ENCODE results near the gene TMEM165.

The TMEM165 gene

DNA sequence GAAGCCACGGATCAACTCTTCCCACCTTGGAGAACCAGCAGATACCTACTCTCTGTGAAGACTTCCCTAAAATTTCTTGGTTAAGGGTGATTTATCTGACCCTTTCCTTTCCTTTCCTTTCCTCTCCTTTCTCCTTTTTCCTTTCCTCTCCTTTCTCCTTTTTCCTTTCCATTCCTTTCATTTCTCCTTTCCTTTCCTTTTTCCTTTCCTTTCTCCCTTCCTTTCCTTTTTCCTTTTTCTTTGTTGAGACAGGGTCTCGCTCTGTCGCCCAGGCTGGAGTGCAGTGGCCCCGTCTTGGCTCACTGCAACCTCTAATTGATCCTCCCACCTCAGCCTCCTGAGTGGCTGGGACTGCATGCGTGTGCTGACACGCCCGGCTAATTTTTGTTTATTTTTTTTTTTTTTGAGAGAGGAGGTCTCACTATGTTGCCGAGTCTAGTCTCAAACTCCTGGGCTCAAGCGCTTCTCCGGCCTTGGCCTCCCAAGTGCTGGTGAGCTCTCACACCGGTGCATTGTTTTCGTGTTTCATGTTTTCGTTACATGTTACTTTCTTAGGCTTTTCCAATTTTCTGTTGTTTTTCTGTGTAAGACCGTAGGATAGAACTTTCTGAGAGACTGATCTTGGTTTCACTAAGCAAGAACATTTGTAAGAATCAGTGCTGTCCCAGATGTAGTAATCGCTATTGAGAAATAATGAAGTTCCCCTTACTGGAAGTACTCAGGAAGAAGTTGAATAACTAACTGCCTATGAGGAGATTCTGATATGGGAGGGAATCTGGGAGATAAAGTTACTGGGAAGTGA is 2.0 kb downstream of the TMEM165 start:
- peak overlapping the region; percentile 73 for H3K4me3 ChIP-seq (ENCODE audit: low read depth, low read length)
- peak; percentile 51 for DNase-seq (ENCODE audit: low read depth)

DNA sequence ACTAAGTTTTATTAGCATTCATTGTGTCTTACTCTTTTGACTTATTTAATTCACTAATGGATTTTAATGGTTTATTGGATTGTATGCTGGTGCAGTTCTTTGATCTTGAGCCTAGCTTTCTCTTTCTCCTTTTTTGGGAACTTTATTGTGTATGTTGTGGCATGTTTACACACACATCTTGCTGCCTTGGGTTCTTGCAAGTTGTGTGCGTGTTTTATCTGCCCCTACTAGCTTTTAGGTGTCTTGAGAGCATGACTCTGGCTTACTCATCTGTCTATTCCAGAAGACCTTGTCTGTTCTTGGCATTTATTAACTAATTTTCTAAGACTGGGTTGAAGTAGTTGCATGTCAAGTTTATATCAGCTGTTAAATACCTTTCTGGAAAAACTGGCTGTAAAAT is 2.7 kb downstream of the TMEM165 start:
- no peak for DNase-seq (ENCODE audit: low read depth)
- H3K4me3 ChIP-seq (ENCODE audit: low read depth, low read length): peak overlapping the region; percentile 73

GRCh38 chr4:55398966-55399365 is 3.2 kb downstream of the TMEM165 start:
- H3K4me3 ChIP-seq (ENCODE audit: low read depth, low read length): peak overlapping the region; percentile 73

GRCh38 chr4:55399581-55399980 is 3.8 kb downstream of the TMEM165 start:
- no peak overlapping the region for H3K4me3 ChIP-seq (ENCODE audit: low read depth, low read length)
- no peak for DNase-seq (ENCODE audit: low read depth)

More at GRCh38 chr4:55398966-55399365, 3.2 kb downstream of the TMEM165 start:
- no peak for DNase-seq (ENCODE audit: low read depth)

GRCh38 chr4:55405073-55405472 is 9.3 kb downstream of the TMEM165 start:
- H3K4me3 ChIP-seq (ENCODE audit: low read depth, low read length): no peak overlapping the region
- DNase-seq (ENCODE audit: low read depth): no peak

DNA sequence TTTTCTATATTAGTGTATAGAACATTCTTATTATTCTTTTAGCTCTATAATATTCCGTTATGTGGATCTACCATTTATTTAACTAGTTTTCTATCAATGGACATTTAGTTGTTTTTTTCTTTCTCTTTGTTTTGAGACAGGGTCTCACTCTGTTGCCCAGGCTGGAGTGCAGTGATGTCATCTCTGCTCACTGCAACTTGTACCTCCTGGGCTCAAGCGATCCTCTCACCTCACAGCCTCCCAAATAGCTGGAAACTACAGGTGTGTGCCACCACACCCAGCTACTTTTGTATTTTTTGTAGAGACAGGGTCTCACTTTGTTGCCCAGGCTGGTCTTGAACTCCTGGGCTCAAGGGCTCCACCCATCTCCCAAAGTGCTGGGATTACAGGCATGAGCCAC is 10.8 kb downstream of the TMEM165 start:
- no peak for DNase-seq (ENCODE audit: low read depth)
- H3K4me3 ChIP-seq (ENCODE audit: low read depth, low read length): no peak overlapping the region

- DNase-seq (ENCODE audit: low read depth): no peak
- H3K4me3 ChIP-seq (ENCODE audit: low read depth, low read length): no peak overlapping the region
These were observed 11.4 kb downstream of the TMEM165 start for GRCh38 chr4:55407119-55407518.

- no peak overlapping the region for H3K4me3 ChIP-seq (ENCODE audit: low read depth, low read length)
- no peak for DNase-seq (ENCODE audit: low read depth)
These were observed 12.0 kb downstream of the TMEM165 start for GRCh38 chr4:55407764-55408163.

DNA sequence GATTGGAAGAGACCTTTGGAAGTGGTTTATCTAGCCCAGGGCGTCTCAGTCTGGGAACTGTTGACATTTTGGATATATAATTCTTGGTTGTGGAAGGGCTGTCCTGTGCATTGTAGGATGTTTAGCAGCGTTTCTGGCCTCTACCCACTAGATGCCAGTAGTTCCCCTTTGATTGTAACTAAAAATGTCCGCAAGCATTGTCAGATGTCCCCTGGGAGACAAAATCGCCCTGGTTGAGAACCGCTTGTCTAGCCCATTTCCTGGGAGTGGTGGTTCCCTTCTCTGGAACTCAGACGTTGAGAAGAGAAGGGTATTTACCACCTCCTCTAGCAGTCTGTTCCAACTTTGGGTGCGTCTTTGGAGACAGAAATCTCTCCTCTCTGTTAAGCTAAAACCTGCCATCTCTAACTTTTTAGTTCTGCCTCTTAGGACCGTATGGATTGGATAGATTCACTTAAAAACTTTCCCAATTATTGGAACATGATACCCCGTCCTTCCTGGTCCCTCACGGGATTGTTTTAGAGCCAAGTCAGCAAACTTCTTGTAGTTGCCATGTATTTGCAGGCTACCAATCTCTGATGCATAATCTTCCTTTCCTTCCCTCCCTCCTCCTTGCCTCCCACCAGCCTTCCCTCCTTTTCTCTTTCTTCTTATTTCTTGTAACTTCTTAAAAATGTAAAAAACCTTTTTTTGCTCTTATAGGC is 13.9 kb downstream of the TMEM165 start:
- no peak for DNase-seq (ENCODE audit: low read depth)
- H3K4me3 ChIP-seq (ENCODE audit: low read depth, low read length): no peak overlapping the region

DNA sequence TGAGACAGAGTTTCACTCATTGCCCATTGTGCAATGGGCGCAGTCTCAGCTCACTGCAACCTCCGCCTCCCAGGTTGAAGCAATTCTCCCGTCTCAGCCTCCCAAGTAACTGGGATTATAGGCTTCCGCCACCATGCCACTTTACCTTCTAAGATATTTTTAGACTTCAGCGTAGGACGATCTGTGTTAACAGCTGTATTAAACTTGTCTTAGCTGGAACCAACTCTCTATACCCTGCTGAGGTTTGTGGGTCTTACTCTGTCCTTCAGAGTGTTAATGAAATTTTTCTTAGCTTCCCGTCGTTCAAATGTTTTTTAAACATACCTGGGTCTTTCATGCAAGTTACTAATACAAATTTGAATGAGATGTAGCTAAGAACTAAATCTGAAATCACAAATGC is 14.7 kb downstream of the TMEM165 start:
- H3K4me3 ChIP-seq (ENCODE audit: low read depth, low read length): no peak overlapping the region
- DNase-seq (ENCODE audit: low read depth): no peak

DNA sequence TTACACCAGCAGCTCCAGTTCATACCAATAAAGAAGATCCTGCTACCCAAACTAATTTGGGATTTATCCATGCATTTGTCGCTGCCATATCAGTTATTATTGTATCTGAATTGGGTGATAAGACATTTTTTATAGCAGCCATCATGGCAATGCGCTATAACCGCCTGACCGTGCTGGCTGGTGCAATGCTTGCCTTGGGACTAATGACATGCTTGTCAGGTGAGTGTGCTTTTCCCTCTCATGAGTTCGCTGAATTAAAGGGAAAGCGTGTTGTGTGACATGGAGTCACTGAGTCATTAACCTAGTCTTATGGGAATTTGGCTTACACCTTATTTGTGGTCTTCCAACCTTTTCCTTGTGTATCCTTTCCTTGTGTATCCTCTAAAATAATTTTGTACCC is 15.9 kb downstream of the TMEM165 start:
- no peak for DNase-seq (ENCODE audit: low read depth)
- H3K4me3 ChIP-seq (ENCODE audit: low read depth, low read length): no peak overlapping the region

DNA sequence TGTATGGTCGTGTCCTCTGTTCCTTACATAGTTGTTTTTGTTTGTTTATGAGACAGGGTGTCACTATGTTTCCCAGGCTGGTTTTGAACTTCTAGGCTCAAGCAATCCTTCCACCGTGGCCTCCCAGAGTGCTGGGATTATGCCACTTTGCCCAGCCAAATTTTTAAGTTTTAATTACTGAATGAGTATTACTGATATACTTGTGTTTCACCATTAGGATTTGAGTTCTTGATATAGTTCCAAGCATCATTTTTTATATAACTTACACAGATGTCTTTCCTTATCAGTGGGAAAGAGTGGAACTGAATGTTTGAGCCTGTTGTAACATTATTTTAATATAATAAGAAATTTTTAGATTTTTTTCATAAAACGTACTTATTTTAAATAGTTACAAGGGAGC is 20.4 kb downstream of the TMEM165 start:
- no peak for DNase-seq (ENCODE audit: low read depth)
- no peak overlapping the region for H3K4me3 ChIP-seq (ENCODE audit: low read depth, low read length)

DNA sequence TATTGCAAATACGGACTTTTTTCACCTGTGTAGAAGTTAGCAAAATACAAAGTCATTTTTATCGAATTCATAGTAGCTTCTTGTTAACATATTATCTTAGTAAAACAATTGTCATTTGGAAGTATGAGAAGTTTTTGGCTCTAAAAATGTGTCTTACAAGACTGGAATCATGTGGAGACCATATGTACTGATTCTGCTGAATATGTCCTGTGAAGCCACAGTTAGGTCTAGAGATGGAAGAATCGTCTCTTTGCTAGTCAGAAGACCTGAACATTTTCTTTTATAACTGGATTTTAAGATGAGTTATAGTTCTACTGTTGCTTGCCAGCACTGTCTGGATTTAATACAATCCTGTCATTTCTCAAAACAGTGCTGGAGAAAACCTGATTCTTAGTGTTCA is 29.0 kb downstream of the TMEM165 start:
- DNase-seq (ENCODE audit: low read depth): no peak
- H3K4me3 ChIP-seq (ENCODE audit: low read depth, low read length): no peak overlapping the region

- no peak for DNase-seq (ENCODE audit: low read depth)
These were observed 36.1 kb downstream of the TMEM165 start for GRCh38 chr4:55431710-55432336.

GRCh38 chr4:55435141-55435841 is 39.5 kb downstream of the TMEM165 start:
- no peak for DNase-seq (ENCODE audit: low read depth)
- H3K4me3 ChIP-seq (ENCODE audit: low read depth, low read length): no peak overlapping the region

More at GRCh38 chr4:55431710-55432336, 36.1 kb downstream of the TMEM165 start:
- no peak overlapping the region for H3K4me3 ChIP-seq (ENCODE audit: low read depth, low read length)

GRCh38 chr4:55437356-55437796 is 41.6 kb downstream of the TMEM165 start:
- H3K4me3 ChIP-seq (ENCODE audit: low read depth, low read length): no peak overlapping the region

GRCh38 chr4:55437823-55438222 is 42.1 kb downstream of the TMEM165 start:
- no peak overlapping the region for H3K4me3 ChIP-seq (ENCODE audit: low read depth, low read length)
- no peak for DNase-seq (ENCODE audit: low read depth)

More at GRCh38 chr4:55437356-55437796, 41.6 kb downstream of the TMEM165 start:
- DNase-seq (ENCODE audit: low read depth): no peak

DNA sequence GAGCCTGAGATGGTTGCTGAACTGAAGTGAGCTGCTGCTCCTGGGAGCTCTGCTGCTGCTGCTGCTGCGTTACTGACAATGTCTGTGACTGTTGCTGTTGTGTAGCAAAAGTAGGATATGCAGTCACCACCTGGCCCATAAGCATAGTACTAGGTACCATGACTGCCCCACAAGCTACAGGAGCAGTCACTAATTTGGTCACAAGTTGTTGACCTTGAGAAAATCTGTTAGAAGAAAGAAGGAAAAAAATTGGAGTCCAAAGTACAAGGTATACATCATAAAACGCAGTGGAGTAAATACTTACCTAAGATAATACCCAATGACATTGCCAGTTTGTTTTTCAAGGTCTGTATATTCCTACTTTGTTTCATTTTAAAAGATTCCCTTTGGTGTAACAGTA is 42.6 kb downstream of the TMEM165 start:
- DNase-seq (ENCODE audit: low read depth): no peak
- H3K4me3 ChIP-seq (ENCODE audit: low read depth, low read length): no peak overlapping the region

DNA sequence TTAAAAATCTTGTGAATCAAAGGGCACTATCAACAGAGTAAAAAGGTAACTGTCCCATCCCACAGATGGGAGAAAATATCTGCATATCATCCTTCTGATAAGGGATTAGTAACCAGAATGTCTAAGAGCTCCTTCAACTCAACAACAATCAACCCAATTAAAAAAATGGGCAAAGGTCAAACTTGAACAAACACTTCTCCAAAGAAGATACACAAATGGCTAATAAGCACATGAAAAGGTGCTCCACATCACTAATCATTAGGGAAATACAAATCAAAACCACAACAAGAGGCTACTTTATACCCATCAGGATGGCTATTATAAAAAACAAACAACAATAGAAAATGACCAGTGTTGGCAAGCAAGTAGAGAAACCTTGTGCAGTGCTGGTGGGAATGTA is 43.3 kb downstream of the TMEM165 start:
- H3K4me3 ChIP-seq (ENCODE audit: low read depth, low read length): no peak overlapping the region
- DNase-seq (ENCODE audit: low read depth): no peak

DNA sequence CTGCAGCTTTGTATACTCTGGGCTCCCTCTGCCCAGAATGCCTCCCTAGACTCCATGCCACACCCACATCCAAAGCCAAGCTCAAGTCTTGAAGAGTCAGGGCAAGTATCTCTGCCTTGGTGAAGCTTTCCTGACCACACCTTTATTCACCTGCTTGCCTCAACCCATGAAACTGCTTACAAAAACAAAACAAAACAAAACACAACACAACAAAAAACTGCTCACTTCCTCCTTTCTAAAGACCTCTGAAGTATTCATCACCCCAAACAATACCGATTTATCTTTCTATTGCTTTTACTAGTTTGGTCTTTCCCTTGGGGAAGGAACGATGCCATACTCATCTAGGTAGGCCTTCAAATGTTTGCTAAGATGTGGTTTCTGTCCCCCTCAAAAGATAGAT is 45.0 kb downstream of the TMEM165 start:
- no peak overlapping the region for H3K4me3 ChIP-seq (ENCODE audit: low read depth, low read length)
- no peak for DNase-seq (ENCODE audit: low read depth)

Data from skeletal muscle cell (primary cell).